Muscle of leg (tissue), 11 donors: Measurements from ENCODE around the gene MBTPS1. TPM values are rescaled to one million over a fixed set of nuclear protein-coding genes. Genes with fewer than 3 reads are reported as not detected.

Experiments
- DNase-seq: peaks from one replicate; pipeline ENCODE4 v3.0.0; 2013
- H3K27ac ChIP-seq: one replicate; pipeline ENCODE4 v1.5.1; 2013; ENCODE audit warnings: mild to moderate bottlenecking, low read length, control low read depth
- H3K27me3 ChIP-seq: one replicate; pipeline ENCODE4 v1.6.1; 2013; ENCODE audit warnings: low read length; ENCODE audit not compliant: control insufficient read depth, insufficient read depth
- H3K36me3 ChIP-seq: one replicate; pipeline ENCODE4 v1.6.1; 2013; ENCODE audit warnings: low read length; ENCODE audit not compliant: control insufficient read depth, insufficient read depth
- H3K4me1 ChIP-seq: one replicate; pipeline ENCODE4 v1.6.1; 2013; ENCODE audit warnings: low read length; ENCODE audit not compliant: control insufficient read depth, insufficient read depth
- H3K4me3 ChIP-seq: one replicate; pipeline ENCODE4 v1.5.1; 2013; ENCODE audit warnings: low read length, control low read depth
- H3K9me3 ChIP-seq: replicated peaks from 2 replicates; pipeline ENCODE4 v1.6.1; 2013; ENCODE audit warnings: low read depth, low read length; ENCODE audit not compliant: control insufficient read depth
- WGBS: methylation state at CpG from one replicate; pipeline ENCODE4 v1.1.5; 2013; ENCODE audit warnings: missing lambda C conversion rate; ENCODE audit not compliant: insufficient coverage; 5-methylcytosine and 5-hydroxymethylcytosine counted together
- polyA plus RNA-seq, 8 donors: library from polyadenylated mRNA; unstranded; fragments of 120-200 nt; gene quantifications; one replicate each; pipeline versions ENCODE4 v1.2.1 to v1.2.3, GENCODE V29; 2013; ENCODE audit warnings: inconsistent platforms in 1 of 8, low replicate concordance in 1 of 8; ENCODE audit not compliant: insufficient read length in 8 of 8, insufficient read depth in 1 of 8
- total RNA-seq: library from RNA; stranded (reverse); fragments of 120-200 nt; gene quantifications from one replicate; pipeline ENCODE4 v1.2.4, GENCODE V29; 2013

MBTPS1 gene
- total and polyA plus RNA-seq, 9 donors = 54.8 to 91.7 (median 70.2) TPM

- 33% methylated on average over 1 of the region's 2 CpGs for WGBS
- no peaks in the 10 kb centered on the region for H3K27me3 ChIP-seq
- H3K36me3 ChIP-seq = no peaks in the 10 kb centered on the region
- H3K27ac ChIP-seq = no peak overlapping the region
- H3K4me1 ChIP-seq = peaks cover 4% of the 10 kb centered on the region
- no peak overlapping the region for H3K4me3 ChIP-seq
- H3K9me3 ChIP-seq = no peaks in the 10 kb centered on the region
- no peak for DNase-seq
Measured at GRCh38 chr16:84138500-84138823, 21.7 kb upstream of the MBTPS1 start.

DNA sequence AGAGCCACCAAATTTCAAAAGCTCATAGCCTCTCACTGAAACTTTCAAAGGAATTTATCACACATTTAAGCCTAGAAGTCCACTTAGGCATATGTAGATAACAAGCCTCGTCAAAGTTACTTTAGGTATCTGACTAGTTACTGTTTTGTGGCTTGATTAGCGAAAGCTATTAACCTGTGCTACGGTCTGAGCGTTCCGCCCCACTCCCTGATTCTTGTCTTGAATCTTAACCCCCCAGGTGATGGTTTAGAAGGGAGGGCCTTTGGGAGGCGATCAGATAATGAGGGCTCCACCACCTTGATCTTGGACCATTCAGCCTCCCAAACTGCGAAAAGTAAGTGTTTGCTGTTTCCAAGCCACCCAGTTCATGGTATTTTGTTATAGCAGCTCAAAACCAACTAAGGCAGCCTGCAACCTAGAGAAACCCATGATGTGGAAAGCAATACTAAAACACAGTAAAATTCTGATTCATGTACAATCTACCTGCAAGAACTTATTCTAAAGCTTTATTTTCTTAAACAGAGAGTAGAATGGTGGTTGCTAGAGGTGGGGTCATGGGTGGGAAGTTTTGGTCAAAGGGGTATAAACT, 21.1 kb upstream of the MBTPS1 start:
- Histone ChIP-seq H3K27me3 (no peaks in the 10 kb centered on the region), H3K9me3 (no peaks in the 10 kb centered on the region), H3K4me3 (no peak overlapping the region), H3K36me3 (no peaks in the 10 kb centered on the region), H3K27ac (no peak overlapping the region), H3K4me1 (peaks cover 4% of the 10 kb centered on the region)
- no CpG with 5 or more reads among the region's 7 CpGs for WGBS
- DNase-seq = no peak

- Histone ChIP-seq H3K36me3 (no peaks in the 10 kb centered on the region), H3K4me1 (peaks cover 4% of the 10 kb centered on the region), H3K9me3 (no peaks in the 10 kb centered on the region), H3K4me3 (no peak overlapping the region), H3K27me3 (no peaks in the 10 kb centered on the region), H3K27ac (no peak overlapping the region)
- 78% methylated on average over 6 of the region's 8 CpGs for WGBS
- DNase-seq = no peak
Measured at GRCh38 chr16:84137287-84137686, 20.5 kb upstream of the MBTPS1 start.

DNA sequence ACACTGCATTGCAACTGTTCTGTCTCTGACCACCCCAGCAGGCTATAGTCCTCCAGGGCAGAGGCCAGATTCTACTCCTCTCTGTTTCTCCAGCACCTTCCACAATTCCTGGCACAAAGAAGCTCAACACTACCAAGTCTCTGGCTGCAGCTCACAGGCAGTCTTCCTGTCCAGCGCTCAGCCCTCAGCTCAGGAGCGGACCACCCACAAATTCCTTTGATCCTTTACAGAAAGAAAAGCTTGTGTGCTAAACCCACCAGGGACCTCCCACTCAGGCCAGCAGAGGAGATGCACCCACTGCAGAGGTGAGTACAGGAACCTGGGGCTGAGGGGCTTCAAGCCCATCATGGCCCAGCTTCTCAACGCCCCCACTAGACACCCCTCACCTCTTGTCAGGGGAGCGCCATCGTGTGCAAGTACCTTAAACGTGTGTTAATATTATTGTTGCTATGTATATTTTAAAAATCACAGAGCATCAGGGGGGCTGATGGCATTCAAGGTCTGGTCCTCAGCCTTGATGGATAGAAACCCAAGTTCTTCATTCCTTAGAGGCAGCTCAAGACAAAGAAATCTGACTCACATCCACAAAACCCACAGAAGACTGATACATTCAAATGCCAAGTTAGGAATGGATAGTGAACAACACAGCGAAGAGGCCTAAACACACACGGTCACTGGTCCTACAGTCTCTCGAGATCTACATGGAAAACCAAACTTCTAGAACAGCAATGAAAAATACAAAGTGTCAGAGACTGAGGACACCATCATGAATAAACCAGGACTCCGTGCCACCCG, 19.8 kb upstream of the MBTPS1 start:
- peaks cover 4% of the 10 kb centered on the region for H3K4me1 ChIP-seq
- WGBS = 93% methylated on average over 2 of the region's 11 CpGs
- H3K27ac ChIP-seq = no peak overlapping the region
- H3K36me3 ChIP-seq = no peaks in the 10 kb centered on the region
- no peaks in the 10 kb centered on the region for H3K9me3 ChIP-seq
- H3K4me3 ChIP-seq = no peak overlapping the region
- no peak for DNase-seq
- H3K27me3 ChIP-seq = no peaks in the 10 kb centered on the region

GRCh38 chr16:84132527-84133285, 16.0 kb upstream of the MBTPS1 start:
- Histone ChIP-seq H3K27ac (no peak overlapping the region), H3K9me3 (no peaks in the 10 kb centered on the region), H3K27me3 (no peaks in the 10 kb centered on the region), H3K4me1 (no peaks in the 10 kb centered on the region), H3K4me3 (no peak overlapping the region), H3K36me3 (peaks cover 10% of the 10 kb centered on the region)
- no peak for DNase-seq
- no CpG with 5 or more reads among the region's 7 CpGs for WGBS

GRCh38 chr16:84131117-84131516, 14.4 kb upstream of the MBTPS1 start:
- Histone ChIP-seq H3K4me1 (no peaks in the 10 kb centered on the region), H3K9me3 (no peaks in the 10 kb centered on the region), H3K4me3 (no peak overlapping the region), H3K36me3 (peaks cover 12% of the 10 kb centered on the region), H3K27ac (no peak overlapping the region), H3K27me3 (no peaks in the 10 kb centered on the region)
- WGBS = 79% methylated on average over 4 of the region's 5 CpGs
- DNase-seq = no peak

DNA sequence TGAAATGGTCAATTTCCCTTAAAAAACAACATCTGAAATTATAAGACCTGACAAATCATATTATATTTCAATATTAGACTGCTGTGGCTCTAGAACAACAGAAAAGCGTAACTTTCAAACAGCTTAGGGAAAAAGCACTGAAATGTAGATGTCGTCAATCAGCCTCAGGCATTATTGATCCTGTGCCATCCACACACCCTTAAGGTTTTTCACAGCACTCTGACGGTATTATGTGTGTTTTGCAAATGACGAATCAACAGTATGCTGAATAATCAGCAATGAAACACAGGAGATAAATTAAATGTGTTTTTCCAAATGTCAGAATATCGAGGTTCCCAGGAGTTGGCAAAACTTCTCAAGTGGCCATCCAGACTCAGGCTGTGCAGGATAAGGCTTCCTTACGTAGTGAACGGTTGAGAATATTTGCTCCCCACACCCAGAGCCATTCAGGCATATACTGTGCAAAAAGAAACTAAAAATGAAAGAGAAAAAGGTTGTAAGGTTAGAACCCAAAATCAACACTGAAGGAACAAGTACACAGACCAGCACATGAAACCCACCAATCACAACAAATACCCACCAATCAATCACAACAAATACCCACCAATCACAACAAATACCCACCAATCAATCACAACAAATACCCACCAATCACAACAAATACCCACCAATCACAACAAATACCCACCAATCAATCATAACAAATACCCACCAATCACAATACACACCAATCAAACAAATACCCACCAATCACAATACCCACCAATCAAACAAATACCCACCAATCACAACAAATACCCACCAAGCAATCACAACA, 7.7 kb upstream of the MBTPS1 start:
- Histone ChIP-seq H3K4me3 (no peak overlapping the region), H3K9me3 (no peaks in the 10 kb centered on the region), H3K4me1 (no peaks in the 10 kb centered on the region), H3K27me3 (no peaks in the 10 kb centered on the region), H3K27ac (no peak overlapping the region), H3K36me3 (peaks cover 21% of the 10 kb centered on the region)
- no peak for DNase-seq
- 90% methylated on average over 2 of the region's 7 CpGs for WGBS

- DNase-seq = no peak
- Histone ChIP-seq H3K27ac (no peak overlapping the region), H3K9me3 (no peaks in the 10 kb centered on the region), H3K4me3 (no peak overlapping the region), H3K4me1 (peaks cover 6% of the 10 kb centered on the region), H3K36me3 (peaks cover 17% of the 10 kb centered on the region), H3K27me3 (no peaks in the 10 kb centered on the region)
- WGBS = 65% methylated on average over 4 of the region's 10 CpGs
Measured at GRCh38 chr16:84121007-84121406, 4.3 kb upstream of the MBTPS1 start.

- DNase-seq = no peak
- no peak overlapping the region for H3K4me3 ChIP-seq
- peaks cover 17% of the 10 kb centered on the region for H3K36me3 ChIP-seq
- WGBS = 67% methylated on average over 4 of the region's 5 CpGs
- H3K9me3 ChIP-seq = no peaks in the 10 kb centered on the region
- H3K27me3 ChIP-seq = no peaks in the 10 kb centered on the region
- peaks cover 8% of the 10 kb centered on the region for H3K4me1 ChIP-seq
- H3K27ac ChIP-seq = no peak overlapping the region
Measured at GRCh38 chr16:84120023-84120422, 3.3 kb upstream of the MBTPS1 start.

DNA sequence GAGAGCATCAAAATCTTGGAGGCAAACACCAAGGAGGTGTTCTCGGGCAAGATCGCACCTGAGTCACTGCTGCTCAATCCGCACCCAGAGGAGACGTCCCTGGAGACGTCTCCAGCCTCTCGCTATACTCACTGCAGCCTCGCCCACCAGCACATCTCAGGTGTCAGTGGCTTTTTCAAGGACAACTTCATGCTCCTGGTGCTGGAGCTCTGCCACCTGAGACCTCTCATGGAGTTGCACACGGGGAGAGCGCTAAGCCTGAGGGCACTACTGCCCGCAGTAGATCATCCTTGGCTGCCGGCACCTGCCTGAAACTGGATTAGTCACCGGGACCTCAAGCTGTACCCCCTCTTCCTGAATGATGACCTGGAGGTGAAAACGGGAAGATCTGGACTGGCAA, 2.6 kb upstream of the MBTPS1 start:
- Histone ChIP-seq H3K4me3 (no peak overlapping the region), H3K27ac (no peak overlapping the region), H3K27me3 (no peaks in the 10 kb centered on the region), H3K4me1 (peaks cover 8% of the 10 kb centered on the region), H3K9me3 (no peaks in the 10 kb centered on the region), H3K36me3 (peaks cover 14% of the 10 kb centered on the region)
- DNase-seq = no peak
- 90% methylated on average over 13 of the region's 13 CpGs for WGBS
